T-cell (primary cell): ENCODE measurements around the gene NPM3. TPM values are rescaled to one million over a fixed set of nuclear protein-coding genes. Genes with fewer than 3 reads are reported as not detected.

ENCODE experiments used
- ATAC-seq, 4 experiments: fragments of 200-7000 bp in 3 of 4; fragments of 150-1000 bp in 1 of 4; cut with Tn5 transposase; replicated peaks in 1 of 4; 1 replicate in 3 of 4; 2 replicates in 1 of 4; pipeline ENCODE4 v1.10.0; 2021; ENCODE audit warnings: moderate library complexity in 3 of 4, mild to moderate bottlenecking in 2 of 4, moderate number of reproducible peaks in 1 of 4
- CTCF ChIA-PET, 2 donors: fragments of 300-600 bp; sonication (Branson Sonifier 250); formaldehyde crosslinking; loops; one replicate each; lab custom pipeline; 2022; ENCODE audit warnings: antibody characterized with exemption in 2 of 2; lab: Charles Lee
- POLR2A ChIA-PET, 2 donors: fragments of 300-600 bp; sonication (Branson Sonifier 250); formaldehyde crosslinking; loops; one replicate each; lab custom pipeline; 2022; ENCODE audit warnings: antibody characterized with exemption in 2 of 2; lab: Charles Lee
- DNase-seq, 35 experiments: peaks; one replicate each; pipeline versions ENCODE4 v3.0.0 to v3.0.0-alpha.2; 2013 to 2023
- H3K27ac ChIP-seq: one replicate; pipeline ENCODE4 v1.5.1; 2013; ENCODE audit warnings: low read length
- H3K27me3 ChIP-seq, 2 experiments: replicated peaks in 1 of 2; 1 replicate in 1 of 2; 2 replicates in 1 of 2; pipeline versions ENCODE4 v1.6.1 to v1.7.0; 2013; ENCODE audit warnings: low read length in 1 of 2, mixed read lengths in 1 of 2; ENCODE audit not compliant: control insufficient read depth in 2 of 2, insufficient read depth in 2 of 2; ENCODE audit errors: extremely low read depth in 1 of 2
- H3K36me3 ChIP-seq, 2 donors: 1 replicate in 1 of 2; 2 replicates in 1 of 2; pipeline versions ENCODE4 v1.6.1 to v1.7.0; 2013; ENCODE audit warnings: low read length in 1 of 2; ENCODE audit not compliant: control insufficient read depth in 2 of 2, insufficient read depth in 1 of 2; ENCODE audit errors: extremely low read depth in 1 of 2
- H3K4me1 ChIP-seq, 2 experiments: 1 replicate in 1 of 2; 2 replicates in 1 of 2; pipeline versions ENCODE4 v1.6.1 to v1.7.0; 2013; ENCODE audit warnings: low read length in 2 of 2, mixed read lengths in 1 of 2; ENCODE audit not compliant: insufficient read depth in 2 of 2, control insufficient read depth in 1 of 2; ENCODE audit errors: extremely low read depth in 1 of 2
- H3K4me3 ChIP-seq, 2 donors: 1 replicate in 1 of 2; 2 replicates in 1 of 2; pipeline versions ENCODE4 v1.5.1 to v1.7.0; 2013; ENCODE audit warnings: mild to moderate bottlenecking in 2 of 2, low read length in 1 of 2, moderate library complexity in 1 of 2; ENCODE audit not compliant: control insufficient read depth in 1 of 2; ENCODE audit errors: extremely low read depth in 1 of 2
- H3K9me3 ChIP-seq: 2 replicates; pipeline ENCODE4 v1.7.0; 2013
- H3K27ac Mint-ChIP-seq, 2 donors: one replicate each; pipeline ENCODE4 v1.8.0; 2020 to 2021; ENCODE audit warnings: mild to moderate bottlenecking in 2 of 2, mixed read lengths in 2 of 2
- H3K27me3 Mint-ChIP-seq, 2 donors: one replicate each; pipeline ENCODE4 v1.8.0; 2021 to 2022; ENCODE audit warnings: mixed read lengths in 2 of 2
- H3K36me3 Mint-ChIP-seq: one replicate; pipeline ENCODE4 v1.8.0; 2021; ENCODE audit warnings: mixed read lengths
- H3K4me1 Mint-ChIP-seq, 3 donors: one replicate each; pipeline ENCODE4 v1.8.0; 2020 to 2022; ENCODE audit warnings: mixed read lengths in 3 of 3, mild to moderate bottlenecking in 1 of 3
- H3K4me3 Mint-ChIP-seq, 3 donors: one replicate each; pipeline ENCODE4 v1.8.0; 2020 to 2022; ENCODE audit warnings: mild to moderate bottlenecking in 3 of 3, mixed read lengths in 3 of 3, moderate library complexity in 3 of 3
- H3K9me3 Mint-ChIP-seq, 3 donors: one replicate each; pipeline ENCODE4 v1.8.0; 2020 to 2022; ENCODE audit warnings: mixed read lengths in 3 of 3
- WGBS: methylation state at CpG from one replicate; pipeline ENCODE4 v1.1.5; 2013; ENCODE audit warnings: missing lambda C conversion rate; ENCODE audit not compliant: insufficient coverage; 5-methylcytosine and 5-hydroxymethylcytosine counted together
- total RNA-seq, 35 experiments: library from RNA in 6 of 35; stranded (reverse) in 6 of 35; fragments of 120-200 nt in 1 of 35; gene quantifications; one replicate each; pipeline versions ENCODE4 v1.2.1 to v1.2.4 and lab custom pipeline; 2013 to 2026

The NPM3 gene
- total RNA-seq, 5 donors from 2014 or later (not counting 1 experiment from before 2014, with no cell fraction given) = 13.1 to 29.7 (median 26.0) TPM

- Histone ChIP-seq H3K27ac (peak within 1 kb of the TSS; percentile 74), H3K36me3 (no peaks in the 10 kb centered on the region), H3K27me3 (no peaks in the 10 kb centered on the region), H3K9me3 (no peaks in the 10 kb centered on the region), H3K4me3 (peak within 1 kb of the TSS; percentile 95 to 100), H3K4me1 (peaks cover 26 to 29% of the 10 kb centered on the region in 2 experiments)
- CTCF ChIA-PET = interaction anchor here (0.7 to 2.4 kb wide), 11 partner anchors 10 to 192 kb away, joined by 3 to 28 read pairs (median 7); partner anchors contain the start of genes KCNIP2 (in 1 of the 2) and NPM3 (in 1 of the 2)
- POLR2A ChIA-PET = interaction anchor here (0.6 to 1.1 kb wide), 7 partner anchors 18 to 314 kb away, joined by 3 to 6 read pairs (median 4); partner anchors contain the start of gene NPM3 (in 1 of the 2)
- Mint-ChIP-seq H3K27ac (peak within 1 kb of the TSS; percentile 96 to 98), H3K27me3 (no peaks in the 10 kb centered on the region), H3K9me3 (no peaks in the 10 kb centered on the region), H3K4me3 (peak within 1 kb of the TSS; percentile 94 to 99 (median 98)), H3K4me1 (peaks cover 41 to 61% (median 46%) of the 10 kb centered on the region in 3 donors), H3K36me3 (peaks cover 12% of the 10 kb centered on the region)
- peak; percentile 90 to 99 (median 98) for DNase-seq
- peak; percentile 91 to 92 (median 91) for ATAC-seq
- WGBS = 0% methylated on average over 33 of the region's 47 CpGs
These were observed 35.0 kb upstream of the NPM3 start, which contains the start of gene OGA for GRCh38 chr10:101818119-101818871. Gene OGA, minus strand, starts transcription at chr10:101818444. Its CDS starts 422 bp downstream, at chr10:101818022.

GRCh38 chr10:101817337-101818118, 34.3 kb upstream of the NPM3 start:
- no peaks in the 10 kb centered on the region for H3K27me3 Mint-ChIP-seq
- Histone ChIP-seq H3K27ac (peak overlapping the region; percentile 74), H3K36me3 (peaks cover under 1 to 4% of the 10 kb centered on the region in 2 donors), H3K4me1 (peaks cover 31% of the 10 kb centered on the region in 2 experiments), H3K27me3 (no peaks in the 10 kb centered on the region), H3K9me3 (no peaks in the 10 kb centered on the region), H3K4me3 (peak overlapping the region; percentile 95 to 100)
- H3K36me3 Mint-ChIP-seq = peaks cover 16% of the 10 kb centered on the region
- DNase-seq (peak in 13 of 35 experiments; percentile 9 to 55 (median 29)), ATAC-seq (peak; percentile 6 to 17 (median 8))
- H3K9me3 Mint-ChIP-seq = no peaks in the 10 kb centered on the region
- CTCF ChIA-PET = interaction anchor here in 1 of 2 donors (1.5 to 2.4 kb wide), 6 partner anchors 18 to 192 kb away, joined by 6 to 28 read pairs (median 7); partner anchors contain the start of gene NPM3
- POLR2A ChIA-PET = interaction anchor here (0.7 to 1.1 kb wide), 2 partner anchors 34 kb away, joined by 4 to 5 read pairs; partner anchors contain the start of gene NPM3 (in 1 of the 2)
- peak overlapping the region; percentile 96 to 98 for H3K27ac Mint-ChIP-seq
- peaks cover 48 to 69% (median 52%) of the 10 kb centered on the region in 3 donors for H3K4me1 Mint-ChIP-seq
- peak overlapping the region; percentile 94 to 99 (median 98) for H3K4me3 Mint-ChIP-seq
- WGBS = under 1% methylated on average over 32 of the region's 44 CpGs

DNA sequence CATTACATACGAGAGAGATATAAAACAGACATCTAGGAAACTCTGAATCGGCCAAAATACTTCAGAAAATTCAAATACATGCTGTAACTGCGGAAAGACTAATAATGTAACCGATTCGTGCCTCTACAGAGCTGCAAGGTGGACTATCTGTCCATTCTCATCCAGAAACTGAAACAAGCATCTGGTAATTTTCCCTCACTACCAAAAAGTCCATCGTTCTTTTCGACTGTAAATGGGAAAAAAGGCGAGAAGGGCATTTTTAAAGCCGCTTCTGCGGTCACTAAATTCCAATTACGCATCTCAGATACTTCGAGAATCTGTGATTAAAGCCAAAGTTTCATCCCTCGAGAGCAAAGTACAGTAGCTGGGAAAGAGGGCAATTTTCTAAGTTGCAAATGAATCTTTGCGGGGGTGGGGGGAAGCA, 33.7 kb upstream of the NPM3 start:
- H3K4me1 ChIP-seq = peaks cover 31 to 35% of the 10 kb centered on the region in 2 experiments
- Mint-ChIP-seq H3K27me3 (no peaks in the 10 kb centered on the region), H3K27ac (peak overlapping the region; percentile 88 to 96)

GRCh38 chr10:101816376-101816775, 33.1 kb upstream of the NPM3 start:
- DNase-seq = no peak
- H3K36me3 ChIP-seq = peaks cover 7 to 14% of the 10 kb centered on the region in 2 donors
- Mint-ChIP-seq H3K4me1 (peaks cover 55 to 64% (median 56%) of the 10 kb centered on the region in 3 donors), H3K4me3 (peak overlapping the region; percentile 94 to 99 (median 98)), H3K9me3 (no peaks in the 10 kb centered on the region), H3K27me3 (no peaks in the 10 kb centered on the region), H3K36me3 (peaks cover 24% of the 10 kb centered on the region), H3K27ac (peak overlapping the region; percentile 79 to 96)
- ATAC-seq = no peak
- WGBS = 7% methylated on average over 2 of the region's 5 CpGs
- CTCF ChIA-PET = no interaction called here
- no peaks in the 10 kb centered on the region for H3K27me3 ChIP-seq
- POLR2A ChIA-PET = interaction anchor here in 1 of 2 donors (0.6 kb wide), 1 partner anchor 250 kb away, joined by 10 read pairs; no protein-coding TSS in a partner anchor
- H3K27ac ChIP-seq = no peak overlapping the region
- peak overlapping the region; percentile 95 to 100 for H3K4me3 ChIP-seq
- H3K4me1 ChIP-seq = peaks cover 31 to 37% of the 10 kb centered on the region in 2 experiments
- no peaks in the 10 kb centered on the region for H3K9me3 ChIP-seq

More for the DNA sequence above, 33.7 kb upstream of the NPM3 start:
- Mint-ChIP-seq H3K36me3 (peaks cover 18% of the 10 kb centered on the region), H3K9me3 (no peaks in the 10 kb centered on the region), H3K4me3 (peak overlapping the region; percentile 94 to 99 (median 98)), H3K4me1 (peaks cover 54 to 69% (median 55%) of the 10 kb centered on the region in 3 donors)
- Histone ChIP-seq H3K27ac (peak overlapping the region; percentile 74), H3K9me3 (no peaks in the 10 kb centered on the region), H3K4me3 (peak overlapping the region; percentile 95 to 100), H3K36me3 (peaks cover 6 to 10% of the 10 kb centered on the region in 2 donors), H3K27me3 (no peaks in the 10 kb centered on the region)
- WGBS = 0% methylated on average over 3 of the region's 14 CpGs
- no peak for ATAC-seq
- DNase-seq = no peak
- CTCF ChIA-PET = no interaction called here
- POLR2A ChIA-PET = no interaction called here

- no peak for ATAC-seq
- H3K9me3 Mint-ChIP-seq = no peaks in the 10 kb centered on the region
- H3K27me3 Mint-ChIP-seq = no peaks in the 10 kb centered on the region
- H3K9me3 ChIP-seq = no peaks in the 10 kb centered on the region
- peaks cover 32% of the 10 kb centered on the region for H3K36me3 Mint-ChIP-seq
- peaks cover 56 to 58% (median 57%) of the 10 kb centered on the region in 3 donors for H3K4me1 Mint-ChIP-seq
- WGBS = 75% methylated on average over 6 of the region's 8 CpGs
- CTCF ChIA-PET = interaction anchor here in 1 of 2 donors (0.9 kb wide), 1 partner anchor 14 kb away, joined by 3 read pairs; no protein-coding TSS in a partner anchor
- peak overlapping the region; percentile 94 to 99 (median 98) for H3K4me3 Mint-ChIP-seq
- H3K27ac ChIP-seq = no peak overlapping the region
- H3K27me3 ChIP-seq = no peaks in the 10 kb centered on the region
- POLR2A ChIA-PET = interaction anchor here (0.5 to 0.7 kb wide), 2 partner anchors 18 to 31 kb away, joined by 3 to 4 read pairs; partner anchors contain the start of gene NPM3 (in 1 of the 2)
- H3K27ac Mint-ChIP-seq = peak overlapping the region; percentile 70 to 88
- peaks cover 30 to 31% of the 10 kb centered on the region in 2 experiments for H3K4me1 ChIP-seq
- H3K4me3 ChIP-seq = peak overlapping the region; percentile 95 to 100
- H3K36me3 ChIP-seq = peaks cover 7 to 29% of the 10 kb centered on the region in 2 donors
- DNase-seq = peak in 1 of 35 experiments; percentile 27
These were observed 31.3 kb upstream of the NPM3 start for GRCh38 chr10:101814466-101815071.
